ENCODE measurements around the gene KLHL10. TPM values are rescaled to one million over a fixed set of nuclear protein-coding genes. Genes with fewer than 3 reads are reported as not detected.

Gene KLHL10
- polyA plus RNA-seq, 5 donors: 0.14 to 0.28 (median 0.24) TPM; not detected in 1

GRCh38 chr17:41892021-41892376 lies 54.4 kb downstream of the KLHL10 start:
- no peak for DNase-seq

- no peak for DNase-seq
Measured at GRCh38 chr17:41893384-41893783, 55.8 kb downstream of the KLHL10 start.

GRCh38 chr17:41894791-41895331 lies 57.2 kb downstream of the KLHL10 start:
- no peak for DNase-seq

DNA sequence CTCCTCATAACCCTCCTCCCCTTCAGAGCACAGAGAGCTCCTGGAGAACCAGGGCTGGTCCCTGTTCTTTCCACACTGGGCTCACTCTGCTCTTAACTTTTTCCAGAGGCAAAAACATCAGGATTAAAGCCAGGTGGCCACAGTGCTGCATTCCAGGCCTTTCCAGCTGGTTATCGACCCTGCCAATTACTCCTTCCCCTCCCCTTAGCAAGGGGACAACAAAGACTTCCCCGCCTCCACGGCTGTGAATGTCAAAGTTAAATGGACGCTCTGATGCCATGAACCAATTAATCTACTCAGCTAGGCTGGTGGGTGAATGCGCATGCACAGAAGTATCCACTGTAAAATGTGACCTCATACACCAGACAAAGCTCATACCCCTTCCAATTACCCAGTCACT lies 58.0 kb downstream of the KLHL10 start:
- peak in 1 of 2 donors; percentile 23 for DNase-seq

DNA sequence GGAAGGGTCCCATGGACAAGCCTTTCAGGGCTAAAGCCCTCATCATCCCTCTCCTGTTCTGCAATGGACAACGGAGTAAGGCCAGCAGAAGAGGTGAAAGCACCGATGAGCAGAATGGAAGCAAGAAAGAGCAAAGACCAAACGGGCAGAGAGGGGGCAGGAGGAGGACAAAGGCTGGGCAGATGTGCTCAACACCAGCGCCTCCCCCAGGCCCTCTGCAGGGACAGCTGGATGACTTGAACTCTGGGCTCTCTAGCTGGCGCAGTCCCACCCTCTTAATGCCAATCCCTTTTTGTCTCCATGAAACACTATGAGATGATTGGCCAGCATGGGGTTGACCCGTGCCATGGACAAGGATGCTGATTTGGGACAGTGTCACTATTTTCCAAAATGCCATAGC lies 59.1 kb downstream of the KLHL10 start:
- no peak for DNase-seq

Other genes starting within 250 kb of the KLHL10 start
- not detected for gene KRT16, start 225.1 kb upstream of the KLHL10 start, polyA plus RNA-seq (ENCODE audit: insufficient read depth in 1 of 5, insufficient read length in 5 of 5, low replicate concordance in 1 of 5)
- 10 to 100 TPM in 2 of 5 donors, 1 to 10 TPM in 3; 2.6 to 12.1 (median 5.5) TPM for gene KRT17, start 213.2 kb upstream of the KLHL10 start, polyA plus RNA-seq (ENCODE audit: insufficient read depth in 1 of 5, insufficient read length in 5 of 5, low replicate concordance in 1 of 5)
- gene EIF1, start 148.9 kb upstream of the KLHL10 start, polyA plus RNA-seq (ENCODE audit: insufficient read depth in 1 of 5, insufficient read length in 5 of 5, low replicate concordance in 1 of 5): 100 to 1,000 TPM; 648 to 772 (median 688) TPM
- gene GAST, start 125.5 kb upstream of the KLHL10 start, polyA plus RNA-seq (ENCODE audit: insufficient read depth in 1 of 5, insufficient read length in 5 of 5, low replicate concordance in 1 of 5): not detected
- gene HAP1, start 103.2 kb upstream of the KLHL10 start, polyA plus RNA-seq (ENCODE audit: insufficient read depth in 1 of 5, insufficient read length in 5 of 5, low replicate concordance in 1 of 5): under 1 TPM; 0.18 to 0.60 (median 0.49) TPM
- 100 to 1,000 TPM in 3 of 5 donors, 10 to 100 TPM in 2; 81.3 to 137 (median 103) TPM for gene JUP, start 51.1 kb upstream of the KLHL10 start, polyA plus RNA-seq (ENCODE audit: insufficient read depth in 1 of 5, insufficient read length in 5 of 5, low replicate concordance in 1 of 5)
- gene P3H4, start 25.9 kb upstream of the KLHL10 start, polyA plus RNA-seq (ENCODE audit: insufficient read depth in 1 of 5, insufficient read length in 5 of 5, low replicate concordance in 1 of 5): 10 to 100 TPM; 23.9 to 46.8 (median 32.1) TPM
- 100 to 1,000 TPM; 108 to 162 (median 140) TPM for gene FKBP10, start 24.8 kb upstream of the KLHL10 start, polyA plus RNA-seq (ENCODE audit: insufficient read depth in 1 of 5, insufficient read length in 5 of 5, low replicate concordance in 1 of 5)
- 100 to 1,000 TPM in 3 of 5 donors, 10 to 100 TPM in 2; 86.8 to 105 (median 103) TPM for gene NT5C3B, start 1.6 kb upstream of the KLHL10 start, polyA plus RNA-seq (ENCODE audit: insufficient read depth in 1 of 5, insufficient read length in 5 of 5, low replicate concordance in 1 of 5)
- gene KLHL11, start 27.6 kb downstream of the KLHL10 start, polyA plus RNA-seq (ENCODE audit: insufficient read depth in 1 of 5, insufficient read length in 5 of 5, low replicate concordance in 1 of 5): 10 to 100 TPM in 1 of 5 donors, 1 to 10 TPM in 4; 6.2 to 10.7 (median 9.4) TPM
- gene ACLY, start 81.1 kb downstream of the KLHL10 start, polyA plus RNA-seq (ENCODE audit: insufficient read depth in 1 of 5, insufficient read length in 5 of 5, low replicate concordance in 1 of 5): 10 to 100 TPM; 69.8 to 87.7 (median 72.1) TPM
- 1 to 10 TPM; 3.8 to 8.8 (median 6.0) TPM for gene ODAD4, start 92.8 kb downstream of the KLHL10 start, polyA plus RNA-seq (ENCODE audit: insufficient read depth in 1 of 5, insufficient read length in 5 of 5, low replicate concordance in 1 of 5)
- 10 to 100 TPM; 49.6 to 78.5 (median 55.9) TPM for gene CNP, start 129.0 kb downstream of the KLHL10 start, polyA plus RNA-seq (ENCODE audit: insufficient read depth in 1 of 5, insufficient read length in 5 of 5, low replicate concordance in 1 of 5)
- 100 to 1,000 TPM; 121 to 167 (median 149) TPM for gene DNAJC7, start 179.6 kb downstream of the KLHL10 start, polyA plus RNA-seq (ENCODE audit: insufficient read depth in 1 of 5, insufficient read length in 5 of 5, low replicate concordance in 1 of 5)
- gene NKIRAS2, start 182.3 kb downstream of the KLHL10 start, polyA plus RNA-seq (ENCODE audit: insufficient read depth in 1 of 5, insufficient read length in 5 of 5, low replicate concordance in 1 of 5): 10 to 100 TPM; 37.6 to 56.9 (median 42.2) TPM
- 1 to 10 TPM; 3.6 to 5.0 (median 4.6) TPM for gene C17orf113, start 212.8 kb downstream of the KLHL10 start, polyA plus RNA-seq (ENCODE audit: insufficient read depth in 1 of 5, insufficient read length in 5 of 5, low replicate concordance in 1 of 5)